IPS-20b (cell line): Measurements from ENCODE around the gene MSH3.

Experiments
- H3K27ac ChIP-seq: one replicate; pipeline ENCODE4 v1.5.1; 2013; ENCODE audit warnings: low read length
- H3K27me3 ChIP-seq: 2 replicates; pipeline ENCODE4 v1.6.1; 2013; ENCODE audit warnings: mild to moderate bottlenecking, low read length, inconsistent platforms; ENCODE audit not compliant: insufficient read depth
- H3K36me3 ChIP-seq: 2 replicates; pipeline ENCODE4 v1.6.1; 2013; ENCODE audit warnings: low read depth, mild to moderate bottlenecking, inconsistent platforms, low read length, moderate library complexity; ENCODE audit not compliant: insufficient read depth
- H3K4me1 ChIP-seq: 2 replicates; pipeline ENCODE4 v1.6.1; 2013; ENCODE audit warnings: mild to moderate bottlenecking, control low read depth, inconsistent platforms, low read length, moderate library complexity; ENCODE audit not compliant: insufficient read depth
- H3K4me3 ChIP-seq: 2 replicates; pipeline ENCODE4 v1.5.1; 2013; ENCODE audit warnings: mild to moderate bottlenecking, low read length, inconsistent platforms
- H3K9ac ChIP-seq: 2 replicates; pipeline ENCODE4 v1.6.1; 2013; ENCODE audit warnings: low read depth, mild to moderate bottlenecking, inconsistent platforms, low read length, moderate library complexity
- H3K9me3 ChIP-seq: 2 replicates; pipeline ENCODE4 v1.6.1; 2013; ENCODE audit warnings: mild to moderate bottlenecking, low read depth, low read length, inconsistent platforms; ENCODE audit not compliant: insufficient read depth

MSH3 gene

GRCh38 chr5:80696450-80696849, 42.0 kb downstream of the MSH3 start:
- Histone ChIP-seq H3K4me3 (no peak overlapping the region), H3K27me3 (no peaks in the 10 kb centered on the region), H3K4me1 (no peaks in the 10 kb centered on the region), H3K9ac (no peak overlapping the region), H3K36me3 (no peaks in the 10 kb centered on the region), H3K27ac (no peak overlapping the region), H3K9me3 (no peaks in the 10 kb centered on the region)

- Histone ChIP-seq H3K27ac (no peak overlapping the region), H3K27me3 (no peaks in the 10 kb centered on the region), H3K9ac (no peak overlapping the region), H3K4me1 (no peaks in the 10 kb centered on the region), H3K9me3 (no peaks in the 10 kb centered on the region), H3K36me3 (no peaks in the 10 kb centered on the region), H3K4me3 (no peak overlapping the region)
These were observed 42.6 kb downstream of the MSH3 start for GRCh38 chr5:80697100-80697499.

GRCh38 chr5:80698369-80698768, 43.9 kb downstream of the MSH3 start:
- H3K27me3 ChIP-seq: no peaks in the 10 kb centered on the region
- H3K4me3 ChIP-seq: no peak overlapping the region
- H3K4me1 ChIP-seq: peaks cover under 1% of the 10 kb centered on the region; the same call in 1 of the 2 replicates
- H3K36me3 ChIP-seq: no peaks in the 10 kb centered on the region
- no peak overlapping the region for H3K27ac ChIP-seq
- no peak overlapping the region for H3K9ac ChIP-seq
- no peaks in the 10 kb centered on the region for H3K9me3 ChIP-seq

- H3K9me3 ChIP-seq: no peaks in the 10 kb centered on the region
- no peak overlapping the region for H3K27ac ChIP-seq
- H3K4me3 ChIP-seq: no peak overlapping the region
- H3K36me3 ChIP-seq: no peaks in the 10 kb centered on the region
- peaks cover 11% of the 10 kb centered on the region for H3K4me1 ChIP-seq
- no peak overlapping the region for H3K9ac ChIP-seq
- H3K27me3 ChIP-seq: no peaks in the 10 kb centered on the region
These were observed 47.1 kb downstream of the MSH3 start for GRCh38 chr5:80701597-80701996.

GRCh38 chr5:80703291-80703690, 48.8 kb downstream of the MSH3 start:
- Histone ChIP-seq H3K9me3 (no peaks in the 10 kb centered on the region), H3K36me3 (no peaks in the 10 kb centered on the region), H3K27me3 (no peaks in the 10 kb centered on the region), H3K27ac (no peak overlapping the region), H3K4me1 (peaks cover 11% of the 10 kb centered on the region), H3K4me3 (no peak overlapping the region), H3K9ac (no peak overlapping the region)

- Histone ChIP-seq H3K4me3 (no peak overlapping the region), H3K27ac (peak overlapping the region; percentile 30)
These were observed 49.3 kb downstream of the MSH3 start for GRCh38 chr5:80703747-80704146.

GRCh38 chr5:80704221-80704620, 49.8 kb downstream of the MSH3 start:
- H3K27ac ChIP-seq: peak overlapping the region; percentile 30
- H3K27me3 ChIP-seq: no peaks in the 10 kb centered on the region
- H3K4me1 ChIP-seq: peaks cover 11% of the 10 kb centered on the region
- no peaks in the 10 kb centered on the region for H3K9me3 ChIP-seq
- no peak overlapping the region for H3K4me3 ChIP-seq
- 0 out of 2 replicates have a peak, but pooled peaks cover 8% of the 10 kb centered on the region for H3K36me3 ChIP-seq
- no peak overlapping the region for H3K9ac ChIP-seq

More at GRCh38 chr5:80703747-80704146, 49.3 kb downstream of the MSH3 start:
- Histone ChIP-seq H3K9ac (no peak overlapping the region), H3K4me1 (peaks cover 11% of the 10 kb centered on the region), H3K36me3 (0 out of 2 replicates have a peak, but pooled peaks cover 4% of the 10 kb centered on the region), H3K27me3 (no peaks in the 10 kb centered on the region), H3K9me3 (no peaks in the 10 kb centered on the region)

GRCh38 chr5:80705216-80705769, 50.8 kb downstream of the MSH3 start:
- Histone ChIP-seq H3K27ac (no peak overlapping the region), H3K4me3 (no peak overlapping the region), H3K4me1 (peaks cover 11% of the 10 kb centered on the region), H3K36me3 (0 out of 2 replicates have a peak, but pooled peaks cover 8% of the 10 kb centered on the region), H3K27me3 (no peaks in the 10 kb centered on the region), H3K9ac (no peak overlapping the region), H3K9me3 (no peaks in the 10 kb centered on the region)

- Histone ChIP-seq H3K4me3 (no peak overlapping the region), H3K27ac (no peak overlapping the region), H3K4me1 (peaks cover 11% of the 10 kb centered on the region), H3K9me3 (no peaks in the 10 kb centered on the region), H3K9ac (no peak overlapping the region), H3K36me3 (0 out of 2 replicates have a peak, but pooled peaks cover 8% of the 10 kb centered on the region), H3K27me3 (no peaks in the 10 kb centered on the region)
These were observed 51.3 kb downstream of the MSH3 start for GRCh38 chr5:80705801-80706200.

GRCh38 chr5:80706835-80707447, 52.5 kb downstream of the MSH3 start:
- Histone ChIP-seq H3K27me3 (no peaks in the 10 kb centered on the region), H3K9ac (no peak overlapping the region), H3K4me3 (no peak overlapping the region), H3K9me3 (no peaks in the 10 kb centered on the region), H3K36me3 (0 out of 2 replicates have a peak, but pooled peaks cover 8% of the 10 kb centered on the region), H3K4me1 (peaks cover 11% of the 10 kb centered on the region), H3K27ac (no peak overlapping the region)

GRCh38 chr5:80707645-80708044, 53.2 kb downstream of the MSH3 start:
- H3K27ac ChIP-seq: no peak overlapping the region
- no peak overlapping the region for H3K9ac ChIP-seq
- no peaks in the 10 kb centered on the region for H3K27me3 ChIP-seq
- H3K36me3 ChIP-seq: 0 out of 2 replicates have a peak, but pooled peaks cover 8% of the 10 kb centered on the region
- H3K4me1 ChIP-seq: peaks cover 11% of the 10 kb centered on the region
- no peak overlapping the region for H3K4me3 ChIP-seq
- no peaks in the 10 kb centered on the region for H3K9me3 ChIP-seq

GRCh38 chr5:80711216-80711615, 56.8 kb downstream of the MSH3 start:
- Histone ChIP-seq H3K9ac (no peak overlapping the region), H3K4me3 (no peak overlapping the region), H3K27me3 (no peaks in the 10 kb centered on the region), H3K27ac (no peak overlapping the region), H3K9me3 (no peaks in the 10 kb centered on the region), H3K36me3 (0 out of 2 replicates have a peak, but pooled peaks cover 8% of the 10 kb centered on the region), H3K4me1 (no peaks in the 10 kb centered on the region)
